H1 (cell line): ENCODE measurements around the gene CAPN15. TPM values are rescaled to one million over a fixed set of nuclear protein-coding genes. Genes with fewer than 3 reads are reported as not detected.

Experiments
- CTBP2 ChIP-seq: IDR thresholded peaks from 2 replicates; pipeline ENCODE4 v1.7.0; 2011; ENCODE audit warnings: borderline replicate concordance, mild to moderate bottlenecking, moderate library complexity, mixed read lengths, low read length; ENCODE audit not compliant: insufficient read depth, insufficient read length
- EGR1 ChIP-seq: IDR thresholded peaks from 2 replicates; pipeline ENCODE4 v1.6.1; 2011; ENCODE audit warnings: low read depth, low read length, borderline replicate concordance
- GABPA ChIP-seq: IDR thresholded peaks from 2 replicates; pipeline ENCODE4 v1.6.1; 2011; ENCODE audit warnings: mild to moderate bottlenecking, low read length, moderate library complexity, borderline replicate concordance; ENCODE audit not compliant: insufficient read depth
- KDM1A ChIP-seq: fragments of 200-600, 300-600 bp; sonication (generic); IDR thresholded peaks from 2 replicates; pipeline ENCODE4 v1.7.1; 2016; ENCODE audit warnings: mild to moderate bottlenecking, low read length, borderline replicate concordance
- RAD21 ChIP-seq, 2 experiments: IDR thresholded peaks in 1 of 2; conservative IDR thresholded peaks in 1 of 2; 2 replicates each; pipeline ENCODE4 v1.6.1; 2011; ENCODE audit warnings: low read depth in 2 of 2, low read length in 2 of 2, improper control_type of control experiment in 1 of 2, inconsistent platforms in 1 of 2, mild to moderate bottlenecking in 1 of 2, moderate library complexity in 1 of 2
- SP4 ChIP-seq: IDR thresholded peaks from 2 replicates; pipeline ENCODE4 v1.6.1; 2012; ENCODE audit warnings: low read length, inconsistent platforms
- YY1 ChIP-seq: IDR thresholded peaks from 2 replicates; pipeline ENCODE4 v1.6.1; 2011; ENCODE audit warnings: low read depth, mild to moderate bottlenecking, low read length
- polyA plus RNA-seq, 7 experiments: library from polyadenylated mRNA; depleted of rRNA in 3 of 7; stranded (reverse) in 5 of 7; unstranded in 2 of 7; fragments of >200 nt in 5 of 7; fragments of 200-250 nt in 2 of 7; gene quantifications; 1 replicate in 5 of 7; 2 replicates in 1 of 7; 4 replicates in 1 of 7; pipeline versions ENCODE4 v1.2.1 to v1.2.3, GENCODE V29; 2011 to 2013; ENCODE audit warnings: missing spikeins in 2 of 7, mixed read lengths in 2 of 7
- total RNA-seq: library from RNA; stranded (reverse); fragmentation: NEBNext Ultra II Directional; extraction: Animal tissue kit (Norgen Biotek cat#: 25700); gene quantifications from 2 replicates; pipeline ENCODE4 v1.2.1, GENCODE V29; 2021

Gene CAPN15
- total and polyA plus RNA-seq, 2 of the 8 experiments (the other 6 are each of a cell fraction or from before 2014, with no cell fraction given): 38.9 to 76.9 TPM

DNA sequence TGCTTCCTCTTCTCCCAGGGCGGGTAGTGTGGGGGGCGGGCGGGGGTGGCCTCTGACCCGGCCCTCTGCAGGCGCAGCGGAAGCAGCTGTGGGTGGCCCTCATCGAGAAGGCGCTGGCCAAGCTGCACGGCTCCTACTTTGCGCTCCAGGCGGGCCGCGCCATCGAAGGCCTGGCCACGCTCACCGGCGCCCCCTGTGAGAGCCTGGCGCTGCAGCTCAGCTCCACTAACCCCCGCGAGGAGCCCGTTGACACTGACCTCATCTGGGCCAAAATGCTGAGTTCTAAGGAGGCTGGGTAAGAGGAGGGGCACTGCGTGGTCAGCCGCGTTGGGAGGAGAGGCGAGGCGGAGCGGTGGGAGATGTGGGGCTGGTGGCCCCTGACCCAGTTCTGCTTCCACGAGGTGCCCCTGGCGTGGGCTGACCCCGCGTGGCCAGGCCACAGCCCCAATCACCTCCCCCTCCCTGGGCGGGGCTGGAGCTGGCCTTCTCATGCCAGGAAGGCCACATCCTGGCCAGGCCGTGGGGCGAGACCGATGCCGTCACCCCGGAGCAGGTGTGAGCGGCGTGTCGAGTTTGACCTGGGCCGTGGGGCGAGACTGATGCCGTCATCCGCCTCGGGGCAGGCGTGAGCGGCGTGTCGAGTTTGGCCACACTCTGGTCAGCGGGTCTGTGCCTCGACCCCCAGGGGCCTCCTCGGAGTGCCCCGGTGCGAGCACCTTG, 22.2 kb downstream of the CAPN15 start (continued):
- TF ChIP-seq CTBP2: no peak
- TF ChIP-seq GABPA: peak; percentile 87
- TF ChIP-seq RAD21 (IDR thresholded peaks at IDR 0.05 in 1 of 2, conservative IDR thresholded peaks at IDR 0.05 in 1 of 2; ENCODE audit: low read depth in 2 of 2, low read length in 2 of 2): peak; percentile 3 to 49; a peak in 2 of 4 replicates
- 0 out of 2 replicates have a peak, but pooled peaks have one; percentile 25 for TF ChIP-seq YY1
- no peak for TF ChIP-seq SP4
- peak; percentile 59; the same call in 1 of the 2 replicates for TF ChIP-seq EGR1
- 0 out of 2 replicates have a peak, but pooled peaks have one; percentile 31 for TF ChIP-seq KDM1A
